H54 (cell line): Measurements from ENCODE around the gene ZBED3.
A peak's percentile ranks its signal among the peaks of the same experiment; 100 is the strongest.
"Not testable (repeated sequence)": the region's sequence is repeated elsewhere in the genome, so short reads cannot be mapped to it uniquely, and the experiment has no call there.

Source experiments
- DNase-seq: peaks from one replicate; pipeline ENCODE4 v3.0.0; 2011; ENCODE audit warnings: low spot score, mixed read lengths; ENCODE audit not compliant: insufficient read length
- FAIRE-seq: peaks from 3 replicates; lab custom pipeline; 2011; peaks lifted over from hg19 to GRCh38; lab: Jason Lieb, UNC
- POLR2A ChIP-seq: IDR thresholded peaks from 2 replicates; pipeline ENCODE4 v1.6.1; 2011; ENCODE audit warnings: low read depth, mild to moderate bottlenecking, low read length

ZBED3 gene

GRCh38 chr5:77086689-77087483 lies at the start of gene ZBED3:
TSS of gene ZBED3 (minus strand) at chr5:77087285. CDS start at chr5:77077878, 9,407 bp downstream.
- TF ChIP-seq POLR2A, result no peak
- DNase-seq, result peak; percentile 59
- no peak for FAIRE-seq

GRCh38 chr5:77133061-77133758 lies 46.1 kb upstream of the ZBED3 start:
- TF ChIP-seq POLR2A, result no peak
- FAIRE-seq, result peak; percentile 93
- peak; percentile 67 for DNase-seq

GRCh38 chr5:77131361-77131760 lies 44.3 kb upstream of the ZBED3 start:
- no peak for TF ChIP-seq POLR2A
- no peak for FAIRE-seq
- no peak for DNase-seq

GRCh38 chr5:77129391-77129990 lies 42.4 kb upstream of the ZBED3 start:
- FAIRE-seq (no peak), DNase-seq (no peak)
- TF ChIP-seq POLR2A, result no peak

- FAIRE-seq (no peak), DNase-seq (no peak)
- TF ChIP-seq POLR2A, result no peak
These were observed 41.5 kb upstream of the ZBED3 start for GRCh38 chr5:77128411-77129061.

GRCh38 chr5:77123057-77123456 lies 36.0 kb upstream of the ZBED3 start:
- FAIRE-seq, result no peak
- DNase-seq, result no peak
- no peak for TF ChIP-seq POLR2A

- no peak for TF ChIP-seq POLR2A
- FAIRE-seq (no peak), DNase-seq (no peak)
These were observed 33.6 kb upstream of the ZBED3 start for GRCh38 chr5:77120706-77121105.

GRCh38 chr5:77120086-77120485 lies 33.0 kb upstream of the ZBED3 start:
- no peak for TF ChIP-seq POLR2A
- DNase-seq, result no peak
- no peak for FAIRE-seq

GRCh38 chr5:77117161-77117560 lies 30.1 kb upstream of the ZBED3 start:
- FAIRE-seq (no peak), DNase-seq (no peak)
- TF ChIP-seq POLR2A, result no peak

GRCh38 chr5:77107035-77107434 lies 19.9 kb upstream of the ZBED3 start:
- not testable (repeated sequence) for DNase-seq, FAIRE-seq

- TF ChIP-seq POLR2A, result no peak
- no peak for FAIRE-seq
- DNase-seq, result no peak
These were observed 17.7 kb upstream of the ZBED3 start for GRCh38 chr5:77104813-77105212.

- FAIRE-seq (no peak), DNase-seq (no peak)
- no peak for TF ChIP-seq POLR2A
These were observed 16.4 kb upstream of the ZBED3 start for GRCh38 chr5:77103457-77103856.

- no peak for DNase-seq
- FAIRE-seq, result no peak
- TF ChIP-seq POLR2A, result no peak
These were observed 15.5 kb upstream of the ZBED3 start for GRCh38 chr5:77102549-77102948.

- DNase-seq (peak; percentile 49), FAIRE-seq (peak; percentile 95)
- no peak for TF ChIP-seq POLR2A
These were observed 14.2 kb upstream of the ZBED3 start for GRCh38 chr5:77101298-77101697.
